ENCODE results near the gene ELF3. TPM values are rescaled to one million over a fixed set of nuclear protein-coding genes. Genes with fewer than 3 reads are reported as not detected.
"Not testable (repeated sequence)": the region's sequence is repeated elsewhere in the genome, so short reads cannot be mapped to it uniquely, and the experiment has no call there.

The ELF3 gene
- polyA plus RNA-seq, 1 donor from 2014 or later: 0.26 TPM

GRCh38 chr1:202058001-202058908 is 47.9 kb downstream of the ELF3 start:
- Histone ChIP-seq H3K27ac (ENCODE audit: low read length) (no peak overlapping the region), H3K4me3 (ENCODE audit: low read length) (no peak overlapping the region), H2AFZ (ENCODE audit: low read depth, low read length) (no peak overlapping the region), H3K79me2 (replicated peaks; ENCODE audit: insufficient read depth, low read length) (no peaks in the 10 kb centered on the region), H3K9ac (ENCODE audit: low read length) (no peak overlapping the region), H3K27me3 (ENCODE audit: insufficient read depth, low read depth, low read length) (no peaks in the 10 kb centered on the region), H3K9me3 (ENCODE audit: low read length) (no peaks in the 10 kb centered on the region), H3K9me2 (ENCODE audit: insufficient read depth, low read length) (no peaks in the 10 kb centered on the region), H3F3A (ENCODE audit: insufficient read depth, low read length, poor library complexity, severe bottlenecking) (no peaks in the 10 kb centered on the region), H4K20me1 (ENCODE audit: insufficient read depth) (no peaks in the 10 kb centered on the region), H3K4me2 (ENCODE audit: low read length) (no peak overlapping the region), H3K36me3 (ENCODE audit: insufficient read depth, low read length) (no peaks in the 10 kb centered on the region)
- no peak for TF ChIP-seq SMC3 (conservative IDR thresholded peaks at IDR 0.05; ENCODE audit: poor library complexity)
- TF ChIP-seq EZH2 (IDR thresholded peaks at IDR 0.05; ENCODE audit: borderline replicate concordance, insufficient read depth, low read length, poor library complexity, severe bottlenecking): no peak
- no peak for TF ChIP-seq REST (IDR thresholded peaks at IDR 0.05; ENCODE audit: borderline replicate concordance)

DNA sequence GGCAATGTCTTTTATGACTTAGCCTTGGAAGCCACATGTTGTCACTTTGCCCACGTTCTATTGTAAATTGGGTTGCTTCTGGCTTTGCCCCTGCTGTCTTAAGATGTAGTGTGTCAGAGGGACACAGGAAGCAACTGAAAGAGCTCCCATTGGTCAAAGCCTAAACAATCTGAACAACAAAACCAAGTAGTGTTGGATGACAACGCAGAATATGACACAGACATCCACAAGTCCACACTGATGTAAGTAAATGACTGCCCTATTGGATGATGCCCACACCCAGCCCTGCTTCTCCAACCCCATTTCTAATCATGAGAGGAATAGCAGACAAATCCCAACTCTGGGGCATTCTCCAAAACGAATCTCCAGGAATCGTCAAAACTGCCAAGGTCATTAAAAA is 50.7 kb downstream of the ELF3 start:
- Histone ChIP-seq H3K4me3 (ENCODE audit: low read length) (no peak overlapping the region), H2AFZ (ENCODE audit: low read depth, low read length) (no peak overlapping the region), H3K27me3 (ENCODE audit: insufficient read depth, low read depth, low read length) (no peaks in the 10 kb centered on the region), H3K27ac (ENCODE audit: low read length) (no peak overlapping the region), H3K36me3 (ENCODE audit: insufficient read depth, low read length) (no peaks in the 10 kb centered on the region), H3K79me2 (replicated peaks; ENCODE audit: insufficient read depth, low read length) (no peaks in the 10 kb centered on the region), H3K9me2 (ENCODE audit: insufficient read depth, low read length) (no peaks in the 10 kb centered on the region), H3F3A (ENCODE audit: insufficient read depth, low read length, poor library complexity, severe bottlenecking) (no peaks in the 10 kb centered on the region), H3K9ac (ENCODE audit: low read length) (no peak overlapping the region), H3K4me2 (ENCODE audit: low read length) (no peak overlapping the region), H4K20me1 (ENCODE audit: insufficient read depth) (no peaks in the 10 kb centered on the region), H3K9me3 (ENCODE audit: low read length) (no peaks in the 10 kb centered on the region)
- TF ChIP-seq SMC3 (conservative IDR thresholded peaks at IDR 0.05; ENCODE audit: poor library complexity) (no peak), EP300 (conservative IDR thresholded peaks at IDR 0.05; ENCODE audit: poor library complexity, severe bottlenecking) (no peak), MXI1 (conservative IDR thresholded peaks at IDR 0.05; ENCODE audit: poor library complexity, severe bottlenecking) (no peak), REST (IDR thresholded peaks at IDR 0.05; ENCODE audit: borderline replicate concordance) (no peak), POLR2AphosphoS5 (IDR thresholded peaks at IDR 0.05) (no peak), CTCF (IDR thresholded peaks at IDR 0.05; ENCODE audit: poor library complexity, severe bottlenecking) (no peak), TAF1 (IDR thresholded peaks at IDR 0.05; ENCODE audit: low read depth) (no peak), RAD21 (conservative IDR thresholded peaks at IDR 0.05) (no peak), EZH2 (IDR thresholded peaks at IDR 0.05; ENCODE audit: borderline replicate concordance, insufficient read depth, low read length, poor library complexity, severe bottlenecking) (no peak)

DNA sequence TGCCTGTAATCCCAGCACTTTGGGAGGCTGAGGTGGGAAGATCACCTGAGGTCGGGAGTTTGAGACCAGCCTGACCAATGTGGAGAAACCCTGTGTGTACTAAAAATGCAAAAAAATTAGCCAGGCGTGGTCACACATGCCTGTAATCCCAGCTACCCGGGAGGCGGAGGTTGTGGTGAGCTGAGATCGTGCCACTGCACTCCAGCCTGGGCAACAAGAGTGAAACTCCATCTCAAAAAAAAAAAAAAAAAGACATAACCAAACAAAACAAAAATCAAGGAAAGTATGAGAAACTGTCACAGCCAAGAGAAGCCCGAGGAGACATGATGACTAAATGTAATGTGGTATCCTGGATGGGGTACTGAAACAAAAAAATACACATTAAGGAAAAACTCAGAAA is 51.4 kb downstream of the ELF3 start:
- H3K27me3 ChIP-seq (ENCODE audit: insufficient read depth, low read depth, low read length); H2AFZ ChIP-seq (ENCODE audit: low read depth, low read length); H4K20me1 ChIP-seq (ENCODE audit: insufficient read depth); H3K4me3 ChIP-seq (ENCODE audit: low read length); H3F3A ChIP-seq (ENCODE audit: insufficient read depth, low read length, poor library complexity, severe bottlenecking); H3K9me2 ChIP-seq (ENCODE audit: insufficient read depth, low read length); H3K4me2 ChIP-seq (ENCODE audit: low read length); H3K27ac ChIP-seq (ENCODE audit: low read length); H3K36me3 ChIP-seq (ENCODE audit: insufficient read depth, low read length); H3K9ac ChIP-seq (ENCODE audit: low read length); H3K9me3 ChIP-seq (ENCODE audit: low read length); H3K79me2 ChIP-seq (replicated peaks; ENCODE audit: insufficient read depth, low read length): not testable (repeated sequence)

DNA sequence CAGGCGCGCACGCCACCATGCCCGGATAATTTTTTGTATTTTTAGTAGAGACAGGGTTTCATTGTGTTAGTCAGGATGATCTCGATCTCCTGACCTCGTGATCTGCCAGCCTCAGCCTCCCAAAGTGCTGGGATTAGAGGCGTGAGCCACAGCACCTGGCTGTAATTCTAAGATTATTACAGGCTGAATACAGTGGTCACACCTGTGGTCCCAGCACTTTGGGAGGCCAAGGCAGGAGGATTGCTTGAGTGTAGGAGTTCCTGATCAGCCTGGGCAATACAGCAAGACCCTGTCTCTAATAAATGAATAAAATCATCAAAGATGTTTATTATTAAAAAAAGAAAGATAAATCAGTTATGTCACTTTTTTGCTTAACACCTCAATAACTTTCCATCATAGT is 52.2 kb downstream of the ELF3 start:
- not testable (repeated sequence) for H2AFZ ChIP-seq (ENCODE audit: low read depth, low read length); H3K27me3 ChIP-seq (ENCODE audit: insufficient read depth, low read depth, low read length); H3F3A ChIP-seq (ENCODE audit: insufficient read depth, low read length, poor library complexity, severe bottlenecking); H4K20me1 ChIP-seq (ENCODE audit: insufficient read depth); H3K27ac ChIP-seq (ENCODE audit: low read length); H3K4me3 ChIP-seq (ENCODE audit: low read length); H3K9me2 ChIP-seq (ENCODE audit: insufficient read depth, low read length); H3K9me3 ChIP-seq (ENCODE audit: low read length); H3K9ac ChIP-seq (ENCODE audit: low read length); H3K79me2 ChIP-seq (replicated peaks; ENCODE audit: insufficient read depth, low read length); H3K4me2 ChIP-seq (ENCODE audit: low read length); H3K36me3 ChIP-seq (ENCODE audit: insufficient read depth, low read length)

Data from neural cell (in vitro differentiated cells).